ENCODE results near the gene SLC2A5. TPM values are rescaled to one million over a fixed set of nuclear protein-coding genes. Genes with fewer than 3 reads are reported as not detected.
A peak's percentile ranks its signal among the peaks of the same experiment; 100 is the strongest.

The SLC2A5 gene
- total and polyA plus RNA-seq, 4 donors = 0.16 to 2.8 (median 1.5) TPM

DNA sequence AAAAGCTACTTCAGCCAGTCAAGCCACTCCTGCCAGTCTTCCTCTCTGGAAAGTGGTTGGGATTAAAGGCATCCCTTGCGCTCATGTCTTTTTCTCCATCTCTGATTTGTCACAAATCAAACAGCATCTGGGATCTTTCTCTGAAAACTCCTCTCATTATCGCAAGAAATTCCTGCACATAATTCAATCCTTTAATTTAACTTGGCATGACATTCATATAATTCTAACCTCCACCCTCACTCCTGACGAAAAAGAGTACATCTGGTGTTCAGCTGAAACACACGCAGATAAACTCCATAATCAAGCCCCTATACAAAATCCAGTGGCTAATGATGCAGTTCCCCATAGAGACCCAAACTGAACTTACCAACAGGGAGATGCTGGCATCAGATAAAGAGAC is 19.4 kb upstream of the SLC2A5 start:
- ATAC-seq (ENCODE audit: insufficient read depth, low FRiP score) = no peak
- H3K9me3 ChIP-seq (ENCODE audit: control insufficient read depth in 4 of 4, insufficient read depth in 3 of 4, low read length in 3 of 4) = no peaks in the 10 kb centered on the region
- 68 to 87% methylated on average over 4 of the region's 4 CpGs for WGBS, 2 donors
- H3K27ac ChIP-seq (ENCODE audit: low read depth in 1 of 2, low read length in 1 of 2) = no peak overlapping the region
- peak in 2 of 3 donors; percentile 83 for DNase-seq
- no peak overlapping the region for H3K4me3 ChIP-seq
- H3K36me3 ChIP-seq (ENCODE audit: control insufficient read depth in 4 of 4, insufficient read depth in 4 of 4, low read length in 4 of 4) = no peaks in the 10 kb centered on the region
- no peaks in the 10 kb centered on the region for H3K27me3 ChIP-seq (ENCODE audit: control insufficient read depth in 3 of 3, insufficient read depth in 3 of 3, low read length in 2 of 3)
- no peak overlapping the region for H3K9ac ChIP-seq (ENCODE audit: insufficient read depth in 1 of 2, low read length in 2 of 2)
- H3K4me1 ChIP-seq (ENCODE audit: control insufficient read depth in 5 of 5, insufficient read depth in 5 of 5, low read length in 5 of 5) = peaks cover 0 to 57% (median 20%) of the 10 kb centered on the region in 5 donors
- TF ChIP-seq, protein P1, sequence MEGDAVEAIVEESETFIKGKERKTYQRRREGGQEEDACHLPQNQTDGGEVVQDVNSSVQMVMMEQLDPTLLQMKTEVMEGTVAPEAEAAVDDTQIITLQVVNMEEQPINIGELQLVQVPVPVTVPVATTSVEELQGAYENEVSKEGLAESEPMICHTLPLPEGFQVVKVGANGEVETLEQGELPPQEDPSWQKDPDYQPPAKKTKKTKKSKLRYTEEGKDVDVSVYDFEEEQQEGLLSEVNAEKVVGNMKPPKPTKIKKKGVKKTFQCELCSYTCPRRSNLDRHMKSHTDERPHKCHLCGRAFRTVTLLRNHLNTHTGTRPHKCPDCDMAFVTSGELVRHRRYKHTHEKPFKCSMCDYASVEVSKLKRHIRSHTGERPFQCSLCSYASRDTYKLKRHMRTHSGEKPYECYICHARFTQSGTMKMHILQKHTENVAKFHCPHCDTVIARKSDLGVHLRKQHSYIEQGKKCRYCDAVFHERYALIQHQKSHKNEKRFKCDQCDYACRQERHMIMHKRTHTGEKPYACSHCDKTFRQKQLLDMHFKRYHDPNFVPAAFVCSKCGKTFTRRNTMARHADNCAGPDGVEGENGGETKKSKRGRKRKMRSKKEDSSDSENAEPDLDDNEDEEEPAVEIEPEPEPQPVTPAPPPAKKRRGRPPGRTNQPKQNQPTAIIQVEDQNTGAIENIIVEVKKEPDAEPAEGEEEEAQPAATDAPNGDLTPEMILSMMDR (IDR thresholded peaks at IDR 0.05; ENCODE audit: control extremely low read depth, extremely low read depth) = no peak

DNA sequence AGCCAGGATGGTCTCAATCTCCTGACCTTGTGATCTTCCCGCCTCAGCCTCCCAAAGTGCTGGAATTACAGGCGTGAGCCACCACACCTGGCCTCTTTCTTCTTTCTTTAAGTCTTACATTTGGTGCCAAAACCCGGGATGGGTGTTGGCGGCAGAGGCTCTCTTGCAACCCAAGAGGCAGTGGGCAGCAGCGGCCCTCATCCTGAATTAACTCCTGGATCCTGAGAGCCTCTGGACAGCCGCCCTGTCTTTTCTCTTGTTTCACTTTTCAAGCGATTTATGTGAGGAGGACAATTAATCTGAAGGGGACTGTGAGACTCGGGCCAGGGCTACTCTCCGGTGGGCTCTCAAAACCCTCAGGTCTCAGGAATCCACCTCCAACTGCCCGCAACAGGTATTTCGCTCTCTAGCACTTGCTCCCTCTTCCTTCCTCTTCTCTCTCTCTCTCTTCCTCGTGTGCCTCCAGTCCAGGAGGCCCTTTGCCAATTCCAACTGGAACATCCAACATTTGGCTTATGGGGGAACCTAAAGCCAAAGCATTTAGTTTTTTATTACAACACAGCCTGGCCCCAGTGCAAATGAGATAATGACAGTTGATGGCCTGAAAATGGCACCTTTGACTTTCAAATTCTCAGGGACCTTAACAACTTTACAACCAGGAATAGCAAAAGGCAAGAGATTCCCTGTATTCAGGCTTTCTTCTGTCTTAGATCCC is 18.1 kb upstream of the SLC2A5 start:
- no peak overlapping the region for H3K9ac ChIP-seq (ENCODE audit: insufficient read depth in 1 of 2, low read length in 2 of 2)
- ATAC-seq (ENCODE audit: insufficient read depth, low FRiP score) (no peak), DNase-seq (peak in 2 of 3 donors; percentile 61 to 77)
- H3K4me1 ChIP-seq (ENCODE audit: control insufficient read depth in 5 of 5, insufficient read depth in 5 of 5, low read length in 5 of 5) = peaks cover 0 to 65% (median 27%) of the 10 kb centered on the region in 5 donors
- no peak overlapping the region for H3K27ac ChIP-seq (ENCODE audit: low read depth in 1 of 2, low read length in 1 of 2)
- H3K4me3 ChIP-seq = no peak overlapping the region
- 72 to 74% methylated on average over 12 of the region's 12 CpGs for WGBS, 2 donors
- no peaks in the 10 kb centered on the region for H3K27me3 ChIP-seq (ENCODE audit: control insufficient read depth in 3 of 3, insufficient read depth in 3 of 3, low read length in 2 of 3)
- TF ChIP-seq, protein P1 (IDR thresholded peaks at IDR 0.05; ENCODE audit: control extremely low read depth, extremely low read depth) = no peak
- no peaks in the 10 kb centered on the region for H3K36me3 ChIP-seq (ENCODE audit: control insufficient read depth in 4 of 4, insufficient read depth in 4 of 4, low read length in 4 of 4)
- H3K9me3 ChIP-seq (ENCODE audit: control insufficient read depth in 4 of 4, insufficient read depth in 3 of 4, low read length in 3 of 4) = no peaks in the 10 kb centered on the region

DNA sequence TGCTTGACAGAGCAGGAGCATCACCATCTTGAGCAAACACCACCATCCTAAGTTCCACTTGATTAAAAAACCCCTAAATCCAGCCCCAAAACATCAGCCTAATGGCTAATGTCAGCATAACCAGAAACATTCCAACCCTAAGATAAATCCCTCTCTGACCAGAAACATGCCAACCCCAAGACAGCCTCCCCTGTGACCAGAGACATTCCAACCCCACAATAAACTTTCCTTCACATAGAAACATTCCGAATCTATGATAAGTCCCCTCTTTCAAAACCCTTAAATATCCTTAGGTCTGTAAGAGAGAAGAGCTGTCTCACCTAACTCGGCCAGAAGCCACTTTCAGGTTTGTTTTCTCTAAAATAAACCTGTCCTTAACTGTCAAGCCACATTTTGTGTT is 17.4 kb upstream of the SLC2A5 start:
- Histone ChIP-seq H3K9me3 (ENCODE audit: control insufficient read depth in 4 of 4, insufficient read depth in 3 of 4, low read length in 3 of 4) (no peaks in the 10 kb centered on the region), H3K36me3 (ENCODE audit: control insufficient read depth in 4 of 4, insufficient read depth in 4 of 4, low read length in 4 of 4) (no peaks in the 10 kb centered on the region), H3K4me3 (no peak overlapping the region), H3K27ac (ENCODE audit: low read depth in 1 of 2, low read length in 1 of 2) (no peak overlapping the region), H3K4me1 (ENCODE audit: control insufficient read depth in 5 of 5, insufficient read depth in 5 of 5, low read length in 5 of 5) (peaks cover 0 to 72% (median 32%) of the 10 kb centered on the region in 5 donors), H3K27me3 (ENCODE audit: control insufficient read depth in 3 of 3, insufficient read depth in 3 of 3, low read length in 2 of 3) (no peaks in the 10 kb centered on the region), H3K9ac (ENCODE audit: insufficient read depth in 1 of 2, low read length in 2 of 2) (no peak overlapping the region)
- ATAC-seq (ENCODE audit: insufficient read depth, low FRiP score) (no peak), DNase-seq (no peak)
- 47 to 68% methylated on average over 2 of the region's 2 CpGs for WGBS, 2 donors
- TF ChIP-seq, protein P1 (IDR thresholded peaks at IDR 0.05; ENCODE audit: control extremely low read depth, extremely low read depth) = no peak

All from lung (tissue), 12 donors.